HG03457 (cell line): ENCODE measurements around the gene CNOT6L.

Experiments used
- ATAC-seq: cut with Tn5 transposase; IDR thresholded peaks from one replicate; pipeline ENCODE4 v1.9.1; 2021; ENCODE audit warnings: moderate number of reproducible peaks; ENCODE audit not compliant: unreplicated experiment

CNOT6L gene

GRCh38 chr4:77714514-77714913 is 104.7 kb downstream of the CNOT6L start:
- no peak for ATAC-seq

- ATAC-seq = no peak
Observed at GRCh38 chr4:77713884-77714283, 105.3 kb downstream of the CNOT6L start.

- ATAC-seq = no peak
Observed at GRCh38 chr4:77712675-77713074, 106.5 kb downstream of the CNOT6L start.

- ATAC-seq = no peak
Observed at GRCh38 chr4:77711469-77711868, 107.7 kb downstream of the CNOT6L start.

DNA sequence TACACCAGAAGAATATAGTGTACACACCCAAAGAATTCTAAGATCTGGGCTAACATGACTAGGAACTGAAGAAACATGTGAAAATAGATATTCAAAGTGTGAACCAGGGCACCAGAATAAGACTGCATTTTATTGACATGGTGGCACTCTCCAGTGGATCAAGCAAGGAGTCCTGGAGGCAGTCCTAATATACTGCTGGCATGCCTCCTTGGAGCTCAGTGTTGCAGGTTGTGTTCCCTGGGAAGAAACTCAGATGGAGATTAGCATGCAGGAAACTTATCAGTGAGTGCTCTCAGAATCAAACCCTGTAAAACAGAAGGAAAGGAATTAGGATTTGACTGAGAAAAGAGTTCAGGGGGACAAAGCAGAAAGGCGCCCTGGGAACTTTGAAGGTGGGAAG is 108.5 kb downstream of the CNOT6L start:
- ATAC-seq = no peak

DNA sequence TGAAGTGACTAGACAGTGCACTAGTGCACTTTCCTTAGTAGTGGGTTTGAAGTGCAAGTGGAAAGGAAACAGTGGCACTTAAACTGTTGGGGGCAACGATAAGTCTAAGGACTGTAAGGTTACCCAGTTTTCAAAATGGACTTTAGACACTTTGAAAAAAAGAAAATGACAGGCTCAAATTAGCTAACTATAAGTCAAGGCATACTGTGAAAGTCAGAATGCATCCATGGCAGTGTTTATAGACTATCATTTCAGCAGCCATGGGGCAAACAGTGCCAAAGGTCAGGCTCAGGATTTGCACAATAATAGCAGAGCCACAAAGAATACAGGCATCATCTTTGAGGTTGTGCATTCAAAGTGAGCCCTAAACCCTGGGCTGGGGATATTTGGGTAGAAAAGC is 109.1 kb downstream of the CNOT6L start:
- no peak for ATAC-seq

DNA sequence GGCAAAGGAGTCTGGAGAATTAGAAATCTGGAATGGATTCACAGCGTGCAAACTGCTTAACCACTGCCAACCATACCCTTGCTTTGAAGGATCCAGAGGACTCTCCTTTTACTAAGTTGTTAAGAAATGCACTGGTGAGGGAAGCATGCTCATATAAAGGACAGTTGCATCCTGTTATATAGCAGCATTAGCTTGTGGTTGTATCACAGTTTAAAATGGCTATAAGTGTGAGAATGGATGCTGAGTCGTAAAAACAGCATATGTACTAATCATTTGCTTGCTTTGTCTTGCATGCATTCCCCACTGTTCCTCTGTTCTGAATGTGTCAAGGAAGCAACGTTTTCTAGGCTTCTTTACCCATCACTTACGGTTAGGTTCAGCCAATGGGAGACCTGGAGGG is 112.5 kb downstream of the CNOT6L start:
- no peak for ATAC-seq

DNA sequence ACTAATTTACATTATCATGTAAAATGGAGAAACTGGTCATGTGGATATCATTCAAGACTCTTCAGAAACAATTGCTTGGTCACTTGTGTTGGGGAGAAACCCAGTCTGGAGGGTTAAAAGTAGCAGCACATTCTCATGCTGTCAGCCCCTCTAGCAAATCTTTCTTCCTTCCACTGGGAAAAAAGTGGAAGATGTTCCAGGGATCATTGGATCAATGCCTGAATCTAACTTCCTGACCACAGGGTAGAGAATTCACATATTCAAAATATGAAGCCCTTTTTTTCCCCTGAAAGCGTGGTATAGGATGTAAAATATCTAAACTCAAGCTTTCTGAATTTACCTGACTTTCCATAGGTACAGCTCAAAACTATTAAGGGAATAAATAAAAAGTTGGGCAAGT is 115.5 kb downstream of the CNOT6L start:
- no peak for ATAC-seq

DNA sequence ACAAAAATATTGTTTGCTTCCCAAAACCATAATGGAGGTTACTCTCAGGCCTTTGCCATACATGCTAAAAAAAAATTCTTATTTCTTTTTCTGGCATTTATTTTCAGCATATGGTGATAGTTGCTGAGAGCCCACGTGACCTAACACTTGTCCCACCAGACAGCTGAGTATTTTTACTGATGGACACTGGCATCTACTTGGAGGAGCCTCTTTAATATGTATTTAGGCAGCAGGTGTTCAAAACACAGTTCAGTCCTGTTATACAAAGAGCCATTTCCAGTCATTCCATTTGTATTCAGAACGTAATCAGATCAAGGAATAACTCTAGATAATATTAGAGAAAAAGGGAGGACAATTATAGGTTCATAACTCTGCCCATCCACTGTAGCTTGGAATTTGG is 118.0 kb downstream of the CNOT6L start:
- ATAC-seq = no peak

DNA sequence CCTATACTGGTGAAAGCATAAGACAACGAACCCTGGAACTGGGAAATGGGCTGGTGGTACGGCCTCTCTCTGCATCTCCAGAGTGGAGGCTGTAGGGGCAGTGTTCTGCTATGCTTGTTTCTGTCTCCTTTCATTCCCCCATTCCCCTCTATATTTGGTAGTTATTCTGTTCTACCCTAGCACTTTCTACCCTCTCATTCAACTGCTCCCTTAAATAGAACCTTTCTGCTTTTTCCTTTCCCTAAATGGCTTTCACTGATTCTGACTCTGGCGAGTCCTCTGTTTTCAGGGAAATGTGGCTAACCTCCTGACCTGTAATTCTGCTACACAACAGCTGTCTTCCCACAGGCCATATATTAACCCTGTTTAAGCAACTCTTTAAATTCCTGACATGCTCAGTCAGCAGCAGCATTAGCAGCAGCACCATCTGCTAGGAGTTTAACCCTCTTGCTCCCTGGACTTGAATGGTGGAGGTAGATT is 119.4 kb downstream of the CNOT6L start:
- ATAC-seq = no peak

DNA sequence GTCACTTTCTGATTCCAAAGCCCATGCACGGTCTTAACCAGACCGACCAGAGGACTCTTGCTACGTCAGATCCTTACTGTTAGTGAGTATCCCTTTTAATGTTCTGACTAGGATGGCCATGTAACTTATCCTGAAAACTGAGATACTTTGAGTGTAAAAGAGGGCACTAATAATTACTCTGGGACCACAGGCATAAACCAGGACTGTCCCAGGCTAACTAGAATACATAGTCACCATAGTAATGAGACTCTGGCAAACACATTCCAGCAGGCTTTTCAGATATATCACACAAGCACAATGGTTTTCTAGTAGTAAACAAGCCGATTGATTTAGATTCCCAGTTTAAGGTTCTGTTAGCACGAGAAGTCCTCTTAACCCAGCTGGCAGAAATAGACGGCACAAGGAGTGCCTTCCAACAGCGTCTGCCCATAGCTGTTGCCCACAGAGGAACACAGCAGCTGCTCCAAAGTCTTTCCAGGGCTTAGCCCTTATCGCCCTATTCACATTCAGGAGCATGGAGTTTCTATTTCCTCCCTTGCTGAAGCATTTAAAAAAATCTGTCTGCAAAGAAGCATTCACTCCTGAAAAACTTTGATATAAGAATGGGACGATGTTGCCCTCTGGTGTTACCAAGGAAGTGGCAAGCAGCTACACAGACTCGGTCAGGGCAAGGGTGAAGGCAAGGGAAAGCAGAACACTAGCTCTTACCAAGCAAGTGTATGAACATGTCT is 121.1 kb downstream of the CNOT6L start:
- ATAC-seq = no peak

DNA sequence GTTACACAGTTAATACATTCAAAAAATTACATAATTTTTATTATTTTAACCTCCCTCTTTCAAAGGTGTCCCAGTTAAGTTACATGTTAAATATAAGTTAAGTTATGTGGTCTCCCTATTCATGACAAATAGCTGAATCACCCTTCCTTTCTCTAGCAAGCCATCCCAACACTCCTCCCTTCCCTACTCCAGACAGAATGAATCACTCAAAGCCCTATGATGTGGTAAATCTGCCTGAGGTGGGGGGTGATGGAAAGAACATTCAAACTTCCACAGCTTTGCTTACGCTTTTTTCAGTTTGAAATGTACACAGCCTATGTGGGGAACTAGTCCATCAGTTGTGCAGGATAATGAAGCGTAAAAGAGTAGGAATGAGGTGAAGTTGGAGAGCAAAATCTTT is 123.4 kb downstream of the CNOT6L start:
- ATAC-seq = no peak

- no peak for ATAC-seq
Observed at GRCh38 chr4:77692847-77693432, 126.2 kb downstream of the CNOT6L start.

DNA sequence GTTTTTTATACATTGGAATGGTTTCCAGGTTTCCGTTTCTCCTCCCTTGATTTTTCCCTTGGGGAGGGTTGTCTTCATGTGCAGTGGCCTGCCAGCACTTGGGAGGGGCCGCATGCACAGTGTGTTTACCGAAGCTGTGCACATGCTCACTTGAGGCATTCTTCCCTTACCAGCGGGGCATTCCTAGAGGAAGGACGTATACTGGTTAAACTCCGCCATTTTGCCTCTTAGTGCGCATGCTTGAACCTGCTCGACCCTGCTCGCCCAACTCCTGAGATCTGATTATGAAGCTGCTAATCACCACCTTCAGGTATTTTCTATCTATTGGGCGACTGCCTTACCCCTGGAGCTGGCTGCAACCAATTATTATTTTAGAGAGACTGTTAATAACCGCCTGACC is 137.4 kb downstream of the CNOT6L start:
- no peak for ATAC-seq

DNA sequence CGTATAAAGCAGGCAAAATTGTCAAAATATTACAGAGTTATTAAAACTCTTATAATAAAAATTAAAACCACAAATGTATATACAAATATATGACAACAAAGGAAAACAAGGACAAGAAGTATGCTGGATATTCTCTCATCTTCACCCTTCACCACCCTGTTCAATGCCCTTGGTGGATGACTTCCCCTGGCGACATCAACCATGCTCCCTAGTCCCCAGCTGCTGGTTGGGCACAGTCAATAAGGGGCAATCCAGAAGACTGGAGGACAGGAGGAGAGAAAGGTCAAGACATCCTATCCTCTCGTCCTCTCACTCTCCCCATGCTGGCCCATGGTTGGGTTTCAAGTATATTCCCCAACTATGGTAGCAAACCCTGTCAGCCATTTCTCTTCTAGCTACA is 142.3 kb downstream of the CNOT6L start:
- ATAC-seq = no peak

DNA sequence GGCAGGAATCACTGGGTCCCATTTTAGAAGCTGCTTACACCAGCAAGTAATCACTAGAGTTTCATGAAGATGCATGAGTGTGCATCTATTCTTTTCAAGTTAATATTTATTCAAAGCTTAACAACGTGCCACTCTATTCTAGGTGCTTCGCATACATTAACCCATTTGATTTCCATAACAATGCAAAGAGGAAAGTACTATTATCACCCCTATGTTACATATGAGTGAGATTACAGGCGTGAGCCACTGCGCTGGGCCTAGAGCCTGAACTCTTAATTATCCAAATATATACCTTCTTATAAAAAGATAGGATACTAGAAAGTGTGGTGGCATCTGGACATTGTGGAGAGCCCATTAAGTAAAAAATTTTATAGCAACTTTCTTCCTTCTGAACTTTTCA is 148.1 kb downstream of the CNOT6L start:
- no peak for ATAC-seq

DNA sequence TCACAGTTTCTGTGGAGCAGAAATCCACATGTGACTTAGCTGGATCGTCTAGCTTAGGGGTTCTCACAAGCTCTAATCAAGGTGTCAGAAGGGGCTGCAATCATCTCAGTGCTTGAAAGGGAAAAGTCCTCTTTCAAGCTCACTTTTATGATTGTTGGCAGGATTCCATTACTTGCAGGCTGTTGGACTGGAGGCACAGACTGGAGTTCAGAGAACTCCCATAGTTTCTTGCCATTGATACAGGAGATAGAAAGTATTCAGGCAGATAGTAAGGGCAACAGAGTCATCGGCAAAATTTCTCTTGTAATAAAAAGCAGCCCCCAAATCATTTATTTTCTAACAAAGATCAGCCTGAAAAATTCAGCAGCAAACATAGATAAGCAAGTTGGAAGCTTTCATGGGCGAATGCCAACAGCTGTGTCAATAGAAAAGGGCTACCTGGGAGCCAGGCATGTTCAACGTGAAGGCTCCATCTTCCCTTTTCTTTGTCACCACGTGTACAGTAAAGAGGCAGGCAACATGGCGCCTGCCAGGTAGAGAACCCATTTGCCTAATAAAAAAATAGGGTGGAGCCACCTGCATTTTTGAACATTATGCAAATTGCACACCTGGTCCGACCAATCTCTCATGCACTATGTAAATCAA is 149.1 kb downstream of the CNOT6L start:
- no peak for ATAC-seq

DNA sequence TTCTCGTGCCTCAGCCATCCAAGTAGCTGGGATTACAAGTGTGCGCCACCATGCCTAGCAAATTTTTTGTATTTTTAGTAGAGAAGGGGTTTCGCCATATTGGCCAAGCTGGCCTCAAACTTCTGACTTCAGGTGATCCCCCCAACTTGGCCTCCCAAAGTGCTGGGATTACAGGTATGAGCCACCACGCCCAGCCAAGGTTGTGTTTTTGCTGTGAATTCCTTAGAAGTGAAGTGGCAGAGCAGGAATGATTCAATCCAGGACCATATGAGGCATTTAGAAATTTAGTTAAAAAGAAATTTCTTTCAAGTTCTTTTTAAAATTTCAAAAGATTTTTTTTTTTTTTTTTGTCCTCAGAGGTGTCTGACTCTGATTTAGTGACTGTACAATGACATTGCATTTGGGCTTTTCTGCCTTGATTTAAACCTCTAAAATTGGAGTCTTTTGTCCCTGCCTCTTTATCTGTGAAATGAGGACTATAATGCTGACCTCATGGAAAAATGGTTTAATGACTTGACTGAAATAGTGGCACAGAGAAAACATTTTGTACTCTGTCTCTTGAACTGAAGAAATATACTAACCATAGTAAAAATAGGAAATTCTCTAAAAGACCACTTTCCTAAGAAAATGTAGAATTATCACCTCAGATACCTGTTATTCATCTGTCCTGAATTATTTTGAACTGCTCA is 153.6 kb downstream of the CNOT6L start:
- ATAC-seq = no peak
